Aorta (tissue), 5 donors: ENCODE measurements around the gene FBXO36. TPM values are rescaled to one million over a fixed set of nuclear protein-coding genes. Genes with fewer than 3 reads are reported as not detected.
A peak's percentile ranks its signal among the peaks of the same experiment; 100 is the strongest.
"Not testable (repeated sequence)": the region's sequence is repeated elsewhere in the genome, so short reads cannot be mapped to it uniquely, and the experiment has no call there.

Experiments
- ATAC-seq: fragments of 200-7000 bp; cut with Tn5 transposase; one replicate; pipeline ENCODE4 v1.9.1; 2022; ENCODE audit warnings: moderate library complexity; ENCODE audit not compliant: low FRiP score
- DNase-seq, 2 donors: peaks; one replicate each; pipeline ENCODE4 v3.0.0-alpha.2; 2020
- H3K27ac ChIP-seq, 2 donors: one replicate each; pipeline ENCODE4 v1.5.1; 2013; ENCODE audit warnings: low read length in 2 of 2, mild to moderate bottlenecking in 2 of 2, moderate library complexity in 2 of 2, control low read depth in 1 of 2, inconsistent platforms in 1 of 2, low read depth in 1 of 2
- H3K27me3 ChIP-seq, 2 donors: one replicate each; pipeline ENCODE4 v1.6.1; 2013; ENCODE audit warnings: control low read depth in 1 of 2, low read length in 1 of 2, mild to moderate bottlenecking in 1 of 2, moderate library complexity in 1 of 2; ENCODE audit not compliant: insufficient read depth in 2 of 2, control insufficient read depth in 1 of 2
- H3K36me3 ChIP-seq, 2 donors: one replicate each; pipeline ENCODE4 v1.6.1; 2013; ENCODE audit warnings: control low read depth in 1 of 2, low read length in 1 of 2, mild to moderate bottlenecking in 1 of 2; ENCODE audit not compliant: insufficient read depth in 2 of 2, control insufficient read depth in 1 of 2
- H3K4me1 ChIP-seq, 2 donors: one replicate each; pipeline ENCODE4 v1.6.1; 2013; ENCODE audit warnings: low read length in 2 of 2, control low read depth in 1 of 2, mild to moderate bottlenecking in 1 of 2, moderate library complexity in 1 of 2; ENCODE audit not compliant: insufficient read depth in 2 of 2, control insufficient read depth in 1 of 2
- H3K4me3 ChIP-seq, 2 donors: one replicate each; pipeline ENCODE4 v1.5.1; 2013; ENCODE audit warnings: low read length in 2 of 2, control low read depth in 1 of 2, mild to moderate bottlenecking in 1 of 2
- H3K9me3 ChIP-seq: one replicate; pipeline ENCODE4 v1.6.1; 2013; ENCODE audit warnings: mild to moderate bottlenecking, low read length; ENCODE audit not compliant: control insufficient read depth
- WGBS, 2 donors: extraction: QIAGEN DNeasy Blood & Tissue Kit; methylation state at CpG; one replicate each; pipeline ENCODE4 v1.1.7; 2013; 5-methylcytosine and 5-hydroxymethylcytosine counted together
- intact Hi-C, 2 donors: fragments of 100-400 bp; cut with DNase I; formaldehyde crosslinking; loops; one replicate each; pipeline versions ENCODE4 v1.14.2 to v1.15.0; 2022
- polyA plus RNA-seq, 2 donors: library from polyadenylated mRNA; stranded (reverse); fragments of 200-250 nt; gene quantifications; one replicate each; pipeline ENCODE4 v1.2.3, GENCODE V29; 2013
- total RNA-seq, 2 donors: library from RNA; stranded (reverse); fragmentation: NEBNext Ultra II Directional; extraction: Animal tissue kit (Norgen Biotek cat#: 25700); gene quantifications; one replicate each; pipeline ENCODE4 v1.2.1, GENCODE V29; 2021
- donor health status: healthy with polysubstance abuse.
- donor health status: Bipolar disorder and iron deficiency.
- donor health status: DM: no; HTN: no; CAD: no.
- donor health status: DM: no; HTN: no; CAD: no.
- donor health status: DM: yes; HTN: yes; CAD: no.

FBXO36 gene
- total and polyA plus RNA-seq, 4 donors = 1.3 to 2.2 (median 1.7) TPM

DNA sequence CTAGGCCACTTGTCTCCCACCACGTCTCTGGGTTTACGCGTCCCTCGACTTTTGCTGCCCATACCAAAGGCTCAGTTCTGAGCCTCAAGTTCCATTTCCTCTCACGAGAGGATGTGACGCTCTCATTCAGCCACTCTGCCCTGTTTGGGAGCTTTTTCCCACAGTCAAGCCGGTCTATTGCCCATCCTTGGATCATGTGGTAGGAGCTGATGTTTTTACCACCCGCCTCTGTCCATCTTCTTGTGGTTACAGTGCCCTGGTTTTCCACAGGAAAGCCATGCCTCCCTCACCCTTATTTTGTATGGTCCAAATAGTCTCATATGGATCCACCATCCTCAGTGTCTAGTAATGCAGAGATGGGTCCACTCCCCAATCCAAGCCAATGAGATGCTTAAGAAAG is 20.4 kb downstream of the FBXO36 start:
- H3K36me3 ChIP-seq = no peaks in the 10 kb centered on the region
- H3K27ac ChIP-seq = no peak overlapping the region
- H3K4me1 ChIP-seq = no peaks in the 10 kb centered on the region
- whole genome bisulfite sequencing, 2 donors = 96 to 97% methylated on average over 8 of the region's 8 CpGs
- peak in 1 of 2 donors; percentile 42 for DNase-seq
- H3K9me3 ChIP-seq = no peaks in the 10 kb centered on the region
- intact Hi-C loops = no loop called here
- H3K4me3 ChIP-seq = no peak overlapping the region
- no peak for ATAC-seq
- H3K27me3 ChIP-seq = no peaks in the 10 kb centered on the region

DNA sequence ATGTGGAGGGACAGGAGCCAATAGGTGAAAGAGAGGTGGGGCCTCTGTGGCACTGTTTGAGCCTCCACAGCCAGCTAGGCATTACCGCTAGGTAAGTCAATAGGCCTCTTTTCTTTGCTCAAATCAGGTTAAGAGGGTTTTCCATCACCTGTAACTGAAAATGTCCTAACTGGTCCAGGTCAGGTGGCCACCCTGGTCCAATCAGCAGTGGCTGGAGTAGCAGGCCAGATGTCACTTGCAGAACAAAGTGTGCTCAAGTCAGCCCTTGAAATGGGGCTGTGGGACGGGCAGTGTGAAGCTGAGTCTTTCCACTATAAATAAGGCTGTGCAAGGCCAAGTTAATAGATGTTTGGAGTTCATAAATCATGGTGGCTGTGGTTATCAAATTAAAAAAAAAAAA is 20.9 kb downstream of the FBXO36 start:
- Histone ChIP-seq H3K4me1 (no peaks in the 10 kb centered on the region), H3K9me3 (no peaks in the 10 kb centered on the region), H3K27me3 (no peaks in the 10 kb centered on the region), H3K36me3 (no peaks in the 10 kb centered on the region), H3K4me3 (no peak overlapping the region), H3K27ac (no peak overlapping the region)
- 91 to 93% methylated on average over 2 of the region's 2 CpGs for WGBS, 2 donors
- ATAC-seq (no peak), DNase-seq (peak in 1 of 2 donors; percentile 28)
- intact Hi-C loops = no loop called here

DNA sequence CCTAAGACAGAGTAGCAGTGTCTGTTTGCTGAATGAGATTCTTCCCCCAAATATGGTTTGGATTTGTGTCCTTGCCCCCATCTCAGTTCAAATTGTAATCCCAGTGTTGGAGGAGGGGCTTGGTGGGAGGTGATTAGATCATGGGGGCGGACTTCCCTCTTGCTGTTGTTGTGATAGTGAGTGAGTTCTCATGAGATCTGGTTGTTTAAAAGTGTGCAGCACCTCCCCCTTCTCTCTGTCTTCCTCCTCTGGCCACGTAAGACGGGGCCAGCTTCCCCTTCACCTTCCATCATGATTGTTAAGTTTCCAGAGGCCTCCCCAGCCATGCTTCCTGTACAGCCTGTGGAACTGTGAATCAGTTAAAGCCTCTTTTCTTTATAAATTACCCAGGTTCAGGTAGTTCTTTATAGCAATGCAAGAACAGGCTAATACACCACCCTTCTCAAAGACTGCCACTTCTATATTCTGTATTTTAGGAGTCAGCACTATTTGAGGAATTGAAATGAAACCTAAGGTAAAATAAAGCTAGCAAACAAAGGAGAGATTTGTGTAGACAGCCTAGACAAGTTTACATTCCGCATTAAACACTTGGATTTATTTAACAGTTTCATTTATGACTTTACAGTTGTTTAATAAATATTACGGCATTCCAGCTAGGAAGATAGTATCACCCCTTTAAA is 21.6 kb downstream of the FBXO36 start:
- H3K27me3 ChIP-seq = no peaks in the 10 kb centered on the region
- no peak overlapping the region for H3K27ac ChIP-seq
- H3K4me3 ChIP-seq = no peak overlapping the region
- ATAC-seq (no peak), DNase-seq (no peak)
- H3K9me3 ChIP-seq = no peaks in the 10 kb centered on the region
- WGBS, 2 donors = 87 to 89% methylated on average over 5 of the region's 5 CpGs
- intact Hi-C loops = no loop called here
- no peaks in the 10 kb centered on the region for H3K4me1 ChIP-seq
- H3K36me3 ChIP-seq = no peaks in the 10 kb centered on the region

DNA sequence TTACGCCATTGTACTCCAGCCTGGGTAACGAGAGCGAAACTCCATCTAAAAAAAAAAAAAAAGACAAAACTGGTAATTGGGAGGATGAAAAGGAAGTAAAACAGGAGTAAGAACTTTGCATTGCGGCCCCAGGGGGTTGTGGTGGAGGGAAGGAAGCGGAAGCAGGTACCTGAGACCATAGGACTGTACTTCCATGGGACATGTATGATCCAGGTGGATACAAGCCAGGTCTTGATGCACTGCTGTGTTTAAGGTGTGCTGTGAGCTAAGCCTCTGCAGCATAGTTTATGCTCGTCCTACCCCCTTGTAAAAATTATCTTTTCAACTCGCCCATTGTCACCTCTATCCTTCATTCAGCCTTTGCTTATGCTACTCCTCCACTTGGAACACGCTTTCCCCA is 23.7 kb downstream of the FBXO36 start:
- Histone ChIP-seq H3K36me3 (no peaks in the 10 kb centered on the region), H3K9me3 (no peaks in the 10 kb centered on the region), H3K27me3 (no peaks in the 10 kb centered on the region), H3K27ac (no peak overlapping the region), H3K4me3 (no peak overlapping the region), H3K4me1 (no peaks in the 10 kb centered on the region)
- intact Hi-C loops = no loop called here
- 92 to 95% methylated on average over 8 of the region's 8 CpGs for WGBS, 2 donors
- peak in 1 of 2 donors; percentile 41 for DNase-seq
- ATAC-seq = no peak

DNA sequence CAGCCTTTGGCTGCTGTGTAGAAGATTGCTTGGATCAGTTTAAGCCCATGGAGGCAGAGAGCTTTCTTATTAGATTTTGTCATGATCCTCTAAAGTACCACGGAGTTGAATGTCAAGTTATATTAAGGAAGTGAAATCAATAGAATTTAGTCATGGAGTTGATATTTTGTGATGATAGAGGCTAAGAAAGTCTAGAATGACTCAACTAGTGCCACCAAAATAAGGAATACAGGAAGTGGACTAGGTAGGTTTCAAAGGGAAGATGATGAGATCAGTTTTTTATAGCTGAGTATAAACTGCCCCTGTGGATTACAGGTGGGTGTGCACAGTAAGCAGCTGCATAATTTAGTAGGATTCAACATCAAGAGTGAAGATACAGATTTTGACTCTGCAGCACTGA is 25.2 kb downstream of the FBXO36 start:
- Histone ChIP-seq H3K9me3 (no peaks in the 10 kb centered on the region), H3K36me3 (no peaks in the 10 kb centered on the region), H3K27me3 (no peaks in the 10 kb centered on the region), H3K27ac (no peak overlapping the region), H3K4me3 (no peak overlapping the region), H3K4me1 (no peaks in the 10 kb centered on the region)
- DNase-seq = no peak
- intact Hi-C loops = no loop called here
- 83 to 90% methylated on average over 1 of the region's 1 CpG for WGBS, 2 donors
- no peak for ATAC-seq

DNA sequence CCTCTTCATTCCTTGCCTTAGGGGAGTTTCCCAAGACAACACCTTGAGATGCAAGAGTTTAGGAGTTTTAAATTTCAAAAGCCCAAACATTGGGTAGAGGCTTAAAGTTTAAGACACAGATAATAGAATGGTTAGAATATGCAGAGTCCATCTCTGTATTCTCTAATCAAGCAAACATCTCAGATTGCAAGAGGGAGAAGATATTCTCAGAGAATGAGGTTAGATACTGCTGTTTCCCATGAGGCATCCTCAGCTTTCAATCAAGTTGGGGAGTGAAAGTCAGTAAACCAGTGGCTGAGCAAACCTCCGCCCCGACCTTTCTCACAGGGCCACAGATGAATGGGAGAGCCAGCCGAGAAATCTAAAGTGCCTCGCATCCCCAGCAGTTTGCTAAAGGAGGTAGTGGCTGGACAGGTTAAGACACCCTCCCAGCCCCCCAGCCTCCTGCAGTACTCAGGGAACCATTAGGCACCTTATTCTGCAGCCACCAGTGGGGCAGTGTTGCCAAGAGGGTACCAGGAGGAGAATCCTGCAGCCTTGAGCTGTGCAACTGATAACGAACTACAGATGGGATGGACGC is 30.0 kb downstream of the FBXO36 start:
- Histone ChIP-seq H3K27me3 (no peaks in the 10 kb centered on the region), H3K4me3 (no peak overlapping the region), H3K36me3 (no peaks in the 10 kb centered on the region), H3K9me3 (no peaks in the 10 kb centered on the region), H3K4me1 (no peaks in the 10 kb centered on the region), H3K27ac (no peak overlapping the region)
- DNase-seq (no peak), ATAC-seq (no peak)
- 88 to 93% methylated on average over 6 of the region's 6 CpGs for WGBS, 2 donors
- intact Hi-C loops = no loop called here

DNA sequence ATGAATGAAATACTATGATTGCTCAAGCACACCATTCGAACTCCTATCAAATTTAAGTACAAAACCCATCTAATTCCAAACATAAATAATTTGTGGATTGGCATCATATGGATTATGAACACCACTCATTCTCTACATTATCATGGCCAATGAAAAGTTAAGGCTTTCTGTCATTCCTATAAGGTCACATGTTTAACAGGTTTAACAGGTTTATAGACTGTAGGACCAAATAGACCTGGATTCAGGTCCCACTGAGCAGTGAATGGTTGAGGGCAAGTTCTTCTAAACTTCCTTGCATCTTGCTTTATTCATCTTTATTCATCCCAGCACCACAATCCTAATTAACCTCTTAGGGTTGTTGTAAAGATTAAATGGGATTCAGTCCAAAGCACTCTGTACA is 33.4 kb downstream of the FBXO36 start:
- ATAC-seq (no peak), DNase-seq (no peak)
- Histone ChIP-seq H3K27me3 (no peaks in the 10 kb centered on the region), H3K9me3 (no peaks in the 10 kb centered on the region), H3K36me3 (no peaks in the 10 kb centered on the region), H3K27ac (no peak overlapping the region), H3K4me1 (no peaks in the 10 kb centered on the region), H3K4me3 (no peak overlapping the region)
- WGBS, 2 donors = 93 to 94% methylated on average over 1 of the region's 1 CpG
- intact Hi-C loops = no loop called here

DNA sequence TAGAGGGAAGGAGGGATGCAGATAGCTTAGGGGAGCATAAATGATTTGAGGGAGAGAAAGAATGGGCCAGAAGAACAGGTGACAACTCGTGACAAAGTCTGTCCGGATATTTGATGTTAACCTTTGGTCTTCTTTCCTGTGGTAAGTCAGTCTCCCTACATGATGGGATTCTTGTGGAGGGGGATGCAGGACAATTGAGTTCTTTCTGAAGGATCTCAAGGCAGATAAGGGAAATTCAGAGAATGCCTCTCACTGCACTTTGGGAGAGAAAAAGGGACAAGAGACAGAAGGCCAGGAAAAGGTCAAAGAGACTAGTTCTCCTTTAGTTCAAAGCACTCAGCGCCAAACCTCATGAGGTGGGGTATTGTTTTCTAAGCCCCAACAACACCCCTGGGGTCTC is 34.2 kb downstream of the FBXO36 start:
- Histone ChIP-seq H3K27ac (no peak overlapping the region), H3K4me1 (no peaks in the 10 kb centered on the region), H3K36me3 (no peaks in the 10 kb centered on the region), H3K27me3 (no peaks in the 10 kb centered on the region), H3K9me3 (no peaks in the 10 kb centered on the region), H3K4me3 (no peak overlapping the region)
- 88 to 92% methylated on average over 3 of the region's 3 CpGs for WGBS, 2 donors
- intact Hi-C loops = no loop called here
- DNase-seq (no peak), ATAC-seq (no peak)

DNA sequence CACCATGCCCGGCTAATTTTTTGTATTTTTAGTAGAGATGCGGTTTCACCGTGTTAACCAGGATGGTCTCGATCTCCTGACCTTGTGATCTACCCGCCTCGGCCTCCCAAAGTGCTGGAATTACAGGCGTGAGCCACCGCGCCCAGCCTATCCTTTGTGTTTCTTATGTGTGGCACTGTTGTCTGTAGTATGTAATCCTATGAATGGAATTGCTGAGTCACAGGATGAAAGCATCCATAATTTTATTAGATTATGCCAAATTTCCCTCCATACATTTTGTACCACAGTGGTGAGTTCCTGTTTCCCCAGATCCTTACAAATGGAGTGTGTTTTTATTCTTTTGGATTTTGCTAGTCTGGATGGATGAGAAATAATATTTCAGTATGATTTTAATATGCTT is 41.3 kb downstream of the FBXO36 start:
- H3K9me3 ChIP-seq, H3K4me1 ChIP-seq, ATAC-seq, H3K27me3 ChIP-seq, H3K27ac ChIP-seq, intact Hi-C loops, H3K36me3 ChIP-seq, H3K4me3 ChIP-seq, DNase-seq: not testable (repeated sequence)
- WGBS, 2 donors = 85 to 97% methylated on average over 9 of the region's 9 CpGs
